ENCODE measurements around the gene DNAAF3. TPM values are rescaled to one million over a fixed set of nuclear protein-coding genes. Genes with fewer than 3 reads are reported as not detected.
A peak's percentile ranks its signal among the peaks of the same experiment; 100 is the strongest.

The DNAAF3 gene
- total RNA-seq, 1 donor from 2014 or later, result 18.4 TPM

DNA sequence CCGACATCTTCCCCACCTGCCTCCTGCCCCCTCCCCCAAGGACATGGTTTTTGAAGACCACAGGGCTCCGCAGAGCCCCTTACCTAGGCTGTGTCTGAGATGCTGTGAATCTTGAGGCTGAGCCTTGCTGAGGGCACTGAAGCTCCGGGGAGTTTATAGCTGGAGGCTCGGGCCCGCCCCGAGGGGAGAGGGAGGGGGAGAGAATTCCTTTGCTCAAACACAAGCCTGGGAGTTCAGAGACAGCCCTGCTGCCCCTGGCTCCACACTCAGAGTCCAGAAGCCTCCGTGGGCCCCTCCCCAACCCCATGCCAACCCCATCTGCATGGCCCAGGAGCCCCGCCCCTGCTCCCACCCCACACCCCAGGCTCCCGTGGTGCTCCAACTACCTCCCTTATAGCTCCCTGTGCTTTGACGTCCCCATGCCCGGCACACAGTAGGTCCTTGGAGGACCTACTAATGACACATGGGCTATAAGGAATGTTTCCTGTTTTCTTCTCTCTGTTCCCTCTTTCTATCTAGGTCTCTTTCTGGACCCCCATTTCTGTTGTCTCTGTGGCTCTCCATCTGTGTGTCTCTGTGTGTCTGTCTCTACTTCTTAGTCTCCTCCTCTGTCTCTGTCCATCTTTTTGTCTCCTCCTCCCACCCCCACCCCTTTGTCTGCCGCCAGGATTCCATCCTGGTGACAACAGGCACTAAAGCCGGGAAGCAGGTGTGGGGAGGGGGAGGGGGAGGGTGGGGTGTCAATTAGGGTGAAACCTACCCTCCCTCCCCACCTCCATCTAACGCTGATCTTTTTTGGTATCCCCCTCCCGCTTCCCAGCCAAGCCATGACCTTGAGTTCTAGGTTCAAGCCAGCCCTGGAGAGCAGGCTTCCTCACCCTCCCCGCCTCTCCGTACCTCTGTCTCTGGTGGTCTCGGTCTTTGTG lies 17.1 kb downstream of the DNAAF3 start, which contains the start of gene TNNT1:
TSS of gene TNNT1 (minus strand) at position 129 of the 926 bp plus-strand sequence. CDS start 2,049 bp downstream, outside the sequence.
- Mint-ChIP-seq H3K36me3 (ENCODE audit: insufficient read depth) (peaks cover 3% of the 10 kb centered on the region), H3K9me3 (ENCODE audit: low read depth) (no peaks in the 10 kb centered on the region), H3K27ac (no peak within 1 kb of the TSS), H3K4me1 (ENCODE audit: low read depth) (peaks cover 3% of the 10 kb centered on the region), H3K27me3 (peaks cover 58% of the 10 kb centered on the region), H3K4me3 (ENCODE audit: low read depth) (no peak within 1 kb of the TSS)
- TF ChIP-seq, protein P1, sequence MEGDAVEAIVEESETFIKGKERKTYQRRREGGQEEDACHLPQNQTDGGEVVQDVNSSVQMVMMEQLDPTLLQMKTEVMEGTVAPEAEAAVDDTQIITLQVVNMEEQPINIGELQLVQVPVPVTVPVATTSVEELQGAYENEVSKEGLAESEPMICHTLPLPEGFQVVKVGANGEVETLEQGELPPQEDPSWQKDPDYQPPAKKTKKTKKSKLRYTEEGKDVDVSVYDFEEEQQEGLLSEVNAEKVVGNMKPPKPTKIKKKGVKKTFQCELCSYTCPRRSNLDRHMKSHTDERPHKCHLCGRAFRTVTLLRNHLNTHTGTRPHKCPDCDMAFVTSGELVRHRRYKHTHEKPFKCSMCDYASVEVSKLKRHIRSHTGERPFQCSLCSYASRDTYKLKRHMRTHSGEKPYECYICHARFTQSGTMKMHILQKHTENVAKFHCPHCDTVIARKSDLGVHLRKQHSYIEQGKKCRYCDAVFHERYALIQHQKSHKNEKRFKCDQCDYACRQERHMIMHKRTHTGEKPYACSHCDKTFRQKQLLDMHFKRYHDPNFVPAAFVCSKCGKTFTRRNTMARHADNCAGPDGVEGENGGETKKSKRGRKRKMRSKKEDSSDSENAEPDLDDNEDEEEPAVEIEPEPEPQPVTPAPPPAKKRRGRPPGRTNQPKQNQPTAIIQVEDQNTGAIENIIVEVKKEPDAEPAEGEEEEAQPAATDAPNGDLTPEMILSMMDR (IDR thresholded peaks at IDR 0.05; ENCODE audit: unreplicated experiment), result no peak
- DNase-seq (ENCODE audit: low spot score, unreplicated experiment), result no peak

DNA sequence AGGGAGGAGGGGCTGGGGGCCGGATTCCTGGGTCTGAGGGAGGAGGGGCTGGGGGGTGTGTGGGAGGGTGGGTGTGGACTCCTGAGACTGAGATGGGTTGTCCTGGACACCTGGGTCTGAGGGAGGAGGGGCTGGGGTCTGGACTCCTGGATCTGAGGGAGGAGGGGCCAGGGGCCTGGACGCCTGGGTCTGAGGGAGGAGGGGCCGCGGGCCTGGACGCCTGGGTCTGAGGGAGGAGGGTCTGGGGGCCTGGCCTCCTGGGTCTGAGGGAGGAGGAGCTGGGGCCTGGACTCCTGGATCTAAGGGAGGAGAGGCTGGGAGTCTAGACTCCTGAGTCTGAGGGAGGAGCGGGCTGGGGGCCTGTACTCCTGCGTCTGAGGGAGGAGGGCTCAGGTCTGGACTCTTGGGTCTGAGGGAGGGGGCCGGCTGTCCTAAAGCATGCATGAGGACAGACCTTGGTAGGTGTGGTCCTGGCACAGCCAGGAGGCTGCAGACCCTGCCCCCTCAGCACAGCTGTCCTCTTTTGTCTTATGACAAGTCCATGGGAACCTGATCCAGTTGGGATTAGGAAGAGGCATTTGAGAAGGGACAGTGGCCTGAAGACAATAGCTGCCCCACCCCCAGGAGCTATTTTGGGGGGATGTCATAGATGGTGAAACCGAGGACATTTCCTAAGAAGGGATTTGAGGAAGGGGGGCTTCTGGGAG lies 18.7 kb downstream of the DNAAF3 start:
- Mint-ChIP-seq H3K4me3 (ENCODE audit: low read depth) (no peak overlapping the region), H3K36me3 (ENCODE audit: insufficient read depth) (peaks cover 3% of the 10 kb centered on the region), H3K9me3 (ENCODE audit: low read depth) (no peaks in the 10 kb centered on the region), H3K27me3 (peaks cover 66% of the 10 kb centered on the region), H3K27ac (no peak overlapping the region), H3K4me1 (ENCODE audit: low read depth) (peaks cover 3% of the 10 kb centered on the region)
- TF ChIP-seq, protein P1 (IDR thresholded peaks at IDR 0.05; ENCODE audit: unreplicated experiment), result no peak
- DNase-seq (ENCODE audit: low spot score, unreplicated experiment), result no peak

DNA sequence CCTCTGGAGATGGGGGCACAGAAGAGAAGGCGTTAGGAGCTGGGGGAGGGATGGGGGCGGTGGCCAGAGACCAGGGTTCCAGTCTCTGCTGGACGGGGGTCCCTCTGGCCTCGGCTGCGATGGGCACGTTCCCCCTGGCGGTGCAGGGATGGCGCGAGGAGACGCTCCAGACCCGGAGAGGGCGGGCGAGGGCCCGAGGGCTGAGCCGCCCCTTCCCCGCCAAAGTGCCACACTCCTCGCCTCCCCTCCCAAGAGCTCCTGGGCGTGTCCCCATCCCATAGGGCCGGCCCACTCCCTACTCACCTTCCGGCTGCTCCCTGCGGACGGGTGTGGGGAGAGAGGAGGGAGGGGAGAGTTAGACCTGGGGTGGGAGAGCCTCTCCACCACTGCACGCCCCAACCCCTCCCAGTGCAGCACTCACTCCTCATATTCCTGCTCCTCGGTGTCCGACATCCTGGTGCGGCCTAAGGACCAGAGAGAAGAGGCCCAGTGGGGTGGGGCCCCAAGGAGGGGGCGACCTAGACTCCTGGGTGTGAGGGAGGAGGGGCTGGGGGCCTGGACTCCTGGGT lies 19.6 kb downstream of the DNAAF3 start:
- TF ChIP-seq, protein P1 (IDR thresholded peaks at IDR 0.05; ENCODE audit: unreplicated experiment), result no peak
- H3K4me3 Mint-ChIP-seq (ENCODE audit: low read depth), result no peak overlapping the region
- no peak for DNase-seq (ENCODE audit: low spot score, unreplicated experiment)
- H3K27me3 Mint-ChIP-seq, result peaks cover 65% of the 10 kb centered on the region
- no peak overlapping the region for H3K27ac Mint-ChIP-seq
- no peaks in the 10 kb centered on the region for H3K9me3 Mint-ChIP-seq (ENCODE audit: low read depth)
- H3K4me1 Mint-ChIP-seq (ENCODE audit: low read depth), result peaks cover 3% of the 10 kb centered on the region
- H3K36me3 Mint-ChIP-seq (ENCODE audit: insufficient read depth), result peaks cover under 1% of the 10 kb centered on the region

DNA sequence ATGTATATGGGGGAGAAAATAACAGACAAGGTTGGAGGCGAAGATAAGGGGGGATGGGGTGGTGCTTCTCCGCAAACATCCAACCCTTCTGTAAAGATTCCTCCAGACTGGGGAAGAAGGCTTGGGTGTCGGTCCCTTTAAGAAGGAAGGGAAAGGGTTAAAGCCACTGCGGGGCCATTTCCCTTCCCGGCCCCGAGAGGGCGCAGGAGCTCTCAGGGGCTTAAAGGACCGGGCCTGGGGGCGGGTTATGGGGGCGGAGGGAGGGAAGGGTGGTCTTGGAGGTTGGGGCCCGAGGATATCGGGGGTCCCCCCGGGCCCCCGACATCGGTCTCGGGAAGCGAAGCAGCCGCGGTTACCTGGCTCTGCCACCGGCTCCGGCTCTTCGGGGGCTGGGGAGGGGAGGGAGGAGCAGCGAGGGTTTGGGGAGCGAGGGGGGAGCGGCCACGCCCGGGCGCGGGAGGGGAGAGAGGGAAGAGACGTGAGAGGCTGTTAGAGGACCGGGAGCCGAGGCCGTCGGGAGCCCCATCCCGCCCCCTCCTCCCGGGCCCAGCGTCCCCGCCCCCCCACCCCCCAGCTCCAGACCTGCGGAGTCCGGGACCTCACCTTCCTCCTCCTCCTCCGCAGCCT lies 20.2 kb downstream of the DNAAF3 start:
- Mint-ChIP-seq H3K27me3 (peaks cover 63% of the 10 kb centered on the region), H3K27ac (no peak overlapping the region), H3K4me1 (ENCODE audit: low read depth) (peaks cover 4% of the 10 kb centered on the region), H3K9me3 (ENCODE audit: low read depth) (no peaks in the 10 kb centered on the region), H3K36me3 (ENCODE audit: insufficient read depth) (no peaks in the 10 kb centered on the region), H3K4me3 (ENCODE audit: low read depth) (no peak overlapping the region)
- no peak for DNase-seq (ENCODE audit: low spot score, unreplicated experiment)
- TF ChIP-seq, protein P1 (IDR thresholded peaks at IDR 0.05; ENCODE audit: unreplicated experiment), result peak; percentile 55

DNA sequence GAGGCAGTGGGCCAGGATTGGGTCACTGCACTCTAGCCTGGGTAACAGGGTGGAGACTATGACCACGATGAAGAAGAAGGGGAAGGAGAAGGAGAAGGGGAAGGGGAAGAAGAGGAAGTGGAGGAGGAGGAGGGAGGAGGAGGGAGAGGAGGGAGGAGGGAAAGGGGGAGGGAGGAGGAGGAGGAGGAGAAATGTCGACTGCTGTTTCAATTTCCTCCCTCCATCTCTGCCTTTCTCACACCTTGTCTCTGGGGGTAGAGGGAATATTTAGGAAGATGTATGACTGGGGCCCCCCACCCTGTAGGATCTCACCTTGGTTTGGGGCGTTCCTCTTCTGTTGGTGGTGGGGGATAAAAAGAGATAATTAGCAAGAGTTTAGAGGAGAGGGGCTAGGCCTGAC lies 21.2 kb downstream of the DNAAF3 start:
- H3K27ac Mint-ChIP-seq, result no peak overlapping the region
- DNase-seq (ENCODE audit: low spot score, unreplicated experiment), result no peak
- TF ChIP-seq, protein P1 (IDR thresholded peaks at IDR 0.05; ENCODE audit: unreplicated experiment), result no peak
- H3K4me3 Mint-ChIP-seq (ENCODE audit: low read depth), result no peak overlapping the region
- no peaks in the 10 kb centered on the region for H3K36me3 Mint-ChIP-seq (ENCODE audit: insufficient read depth)
- no peaks in the 10 kb centered on the region for H3K9me3 Mint-ChIP-seq (ENCODE audit: low read depth)
- peaks cover 61% of the 10 kb centered on the region for H3K27me3 Mint-ChIP-seq
- peaks cover 5% of the 10 kb centered on the region for H3K4me1 Mint-ChIP-seq (ENCODE audit: low read depth)
